Adrenal gland (tissue), 12 donors: Measurements from ENCODE around the gene SH3BP4. TPM values are rescaled to one million over a fixed set of nuclear protein-coding genes. Genes with fewer than 3 reads are reported as not detected.

Experiments
- DNase-seq, 7 donors: peaks; one replicate each; pipeline ENCODE4 v3.0.0-alpha.2; 2019 to 2020
- H3K27ac ChIP-seq, 5 donors: fragments of 200-600 bp; sonication (generic) in 4 of 5; 1 replicate in 3 of 5; 2 replicates in 2 of 5; pipeline versions ENCODE4 v1.5.1 to v1.8.0; 2016 to 2020; ENCODE audit warnings: mild to moderate bottlenecking in 1 of 5
- H3K27me3 ChIP-seq: fragments of 200-600 bp; 2 replicates; pipeline ENCODE4 v1.8.0; 2021
- H3K36me3 ChIP-seq, 2 donors: fragments of 200-600 bp; replicated peaks in 1 of 2; 1 replicate in 1 of 2; 2 replicates in 1 of 2; pipeline versions ENCODE4 v1.5.1 to v1.8.0; 2018 to 2022
- H3K4me1 ChIP-seq, 2 donors: fragments of 200-600 bp; replicated peaks in 1 of 2; 1 replicate in 1 of 2; 2 replicates in 1 of 2; pipeline versions ENCODE4 v1.5.1 to v1.8.0; 2018 to 2021
- H3K4me3 ChIP-seq, 4 donors: fragments of 200-600 bp; sonication (generic) in 3 of 4; one replicate each; pipeline ENCODE4 v1.5.1; 2016 to 2018
- H3K9me3 ChIP-seq, 3 donors: fragments of 200-600 bp; sonication (generic) in 1 of 3; replicated peaks in 1 of 3; 1 replicate in 2 of 3; 2 replicates in 1 of 3; pipeline versions ENCODE4 v1.5.1 to v1.8.0; 2016 to 2021
- POLR2A ChIP-seq, 2 donors: fragments of 450-650 bp; IDR thresholded peaks; one replicate each; pipeline ENCODE4 v1.6.1; 2017; ENCODE audit warnings: antibody characterized with exemption in 2 of 2, mild to moderate bottlenecking in 2 of 2, moderate library complexity in 1 of 2
- WGBS, 4 donors: extraction: QIAGEN DNeasy Blood & Tissue Kit in 2 of 4; methylation state at CpG; one replicate each; pipeline versions ENCODE4 v1.1.5 to v1.1.7; 2013 to 2017; 5-methylcytosine and 5-hydroxymethylcytosine counted together
- intact Hi-C, 2 donors: fragments of 100-400 bp; cut with DNase I; formaldehyde crosslinking; loops; one replicate each; pipeline versions ENCODE4 v1.14.1 to v1.15.0; 2022 to 2023
- polyA plus RNA-seq, 3 donors: library from polyadenylated mRNA; stranded (reverse); fragments of 200-250 nt in 2 of 3; fragments of 350-450 nt in 1 of 3; fragmentation: Illumina TruSeq in 1 of 3; extraction: RNeasy Lipid Tissue Mini Kit (QIAGEN cat#74804) in 1 of 3; gene quantifications; one replicate each; pipeline ENCODE4 v1.2.3, GENCODE V29; 2013 to 2014
- total RNA-seq, 9 donors: library from RNA; depleted of rRNA in 4 of 9; stranded (reverse); fragments of >200 nt in 4 of 9; fragments of 120-200 nt in 1 of 9; fragmentation: NEBNext Ultra II Directional in 1 of 9; extraction: Animal tissue kit (Norgen Biotek cat#: 25700) in 1 of 9; gene quantifications; one replicate each; pipeline versions ENCODE4 v1.1.0 to v1.2.4, GENCODE V29; 2013 to 2023
- TF ChIP-seq, protein P1 (sequence below), 6 experiments: fragments of 450-650 bp in 4 of 6; fragments of 200-600 bp in 2 of 6; sonication (generic) in 1 of 6; IDR thresholded peaks; 1 replicate in 5 of 6; 2 replicates in 1 of 6; pipeline versions ENCODE4 v1.5.1 to v1.8.0; 2016 to 2021; ENCODE audit warnings: antibody characterized with exemption in 6 of 6, mild to moderate bottlenecking in 2 of 6, moderate library complexity in 1 of 6
- donor health status: healthy with polysubstance abuse.
- donor health status: Bipolar disorder and iron deficiency.
- donor health status: DM: yes; HTN: yes; CAD: no.
- donor health status: DM: no; HTN: no; CAD: no.
- donor health status: DM: no; HTN: no; CAD: no.
- donor health status: DM: yes; HTN: yes; CAD: no.

Gene SH3BP4
- total and polyA plus RNA-seq, 12 donors = 5.1 to 26.9 (median 19.9) TPM

DNA sequence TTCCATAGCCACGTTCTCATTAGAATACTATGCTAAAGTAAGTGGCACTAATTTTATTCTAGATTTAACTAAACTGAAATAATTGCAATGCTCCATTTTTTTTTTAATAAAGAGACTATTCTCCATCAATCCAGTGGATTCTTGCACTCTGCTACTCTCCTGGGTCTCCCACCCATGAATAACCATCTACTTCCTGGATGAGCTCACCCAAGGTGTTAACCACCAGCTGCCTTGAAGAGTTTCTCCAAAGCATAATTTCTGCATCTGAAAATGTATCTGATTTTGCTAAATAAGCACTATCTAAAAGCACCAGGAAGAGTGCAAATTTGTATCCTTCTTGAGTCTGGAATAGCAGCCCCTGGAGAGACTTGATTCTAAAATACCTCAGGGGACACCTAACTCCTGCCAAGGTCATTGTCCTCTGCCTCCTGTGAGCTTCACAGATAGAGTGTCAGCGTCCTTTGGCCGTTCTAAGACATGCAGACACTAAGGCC lies 41.6 kb upstream of the SH3BP4 start:
- TF ChIP-seq, protein P1, sequence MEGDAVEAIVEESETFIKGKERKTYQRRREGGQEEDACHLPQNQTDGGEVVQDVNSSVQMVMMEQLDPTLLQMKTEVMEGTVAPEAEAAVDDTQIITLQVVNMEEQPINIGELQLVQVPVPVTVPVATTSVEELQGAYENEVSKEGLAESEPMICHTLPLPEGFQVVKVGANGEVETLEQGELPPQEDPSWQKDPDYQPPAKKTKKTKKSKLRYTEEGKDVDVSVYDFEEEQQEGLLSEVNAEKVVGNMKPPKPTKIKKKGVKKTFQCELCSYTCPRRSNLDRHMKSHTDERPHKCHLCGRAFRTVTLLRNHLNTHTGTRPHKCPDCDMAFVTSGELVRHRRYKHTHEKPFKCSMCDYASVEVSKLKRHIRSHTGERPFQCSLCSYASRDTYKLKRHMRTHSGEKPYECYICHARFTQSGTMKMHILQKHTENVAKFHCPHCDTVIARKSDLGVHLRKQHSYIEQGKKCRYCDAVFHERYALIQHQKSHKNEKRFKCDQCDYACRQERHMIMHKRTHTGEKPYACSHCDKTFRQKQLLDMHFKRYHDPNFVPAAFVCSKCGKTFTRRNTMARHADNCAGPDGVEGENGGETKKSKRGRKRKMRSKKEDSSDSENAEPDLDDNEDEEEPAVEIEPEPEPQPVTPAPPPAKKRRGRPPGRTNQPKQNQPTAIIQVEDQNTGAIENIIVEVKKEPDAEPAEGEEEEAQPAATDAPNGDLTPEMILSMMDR (IDR thresholded peaks at IDR 0.05) = no peak
- no peak for TF ChIP-seq POLR2A (IDR thresholded peaks at IDR 0.05)

GRCh38 chr2:234911271-234911670 lies 40.5 kb upstream of the SH3BP4 start:
- Histone ChIP-seq H3K4me1 (no peaks in the 10 kb centered on the region), H3K36me3 (no peaks in the 10 kb centered on the region), H3K9me3 (no peaks in the 10 kb centered on the region), H3K27ac (no peak overlapping the region), H3K4me3 (no peak overlapping the region), H3K27me3 (no peaks in the 10 kb centered on the region)
- peak in 6 of 7 donors; percentile 22 to 62 (median 43) for DNase-seq
- WGBS, 4 donors = 48 to 60% (median 57%) methylated on average over 2 of the region's 2 CpGs
- intact Hi-C loops = no loop called here
- TF ChIP-seq POLR2A (IDR thresholded peaks at IDR 0.05) = no peak
- TF ChIP-seq, protein P1 (IDR thresholded peaks at IDR 0.05) = no peak

More for the DNA sequence above, 41.6 kb upstream of the SH3BP4 start:
- H3K9me3 ChIP-seq = no peaks in the 10 kb centered on the region
- 70 to 81% (median 77%) methylated on average over 3 of the region's 3 CpGs for WGBS, 4 donors
- H3K4me3 ChIP-seq = no peak overlapping the region
- H3K4me1 ChIP-seq = no peaks in the 10 kb centered on the region
- no peak overlapping the region for H3K27ac ChIP-seq
- H3K27me3 ChIP-seq = no peaks in the 10 kb centered on the region
- intact Hi-C loops = no loop called here
- no peaks in the 10 kb centered on the region for H3K36me3 ChIP-seq
- no peak for DNase-seq

DNA sequence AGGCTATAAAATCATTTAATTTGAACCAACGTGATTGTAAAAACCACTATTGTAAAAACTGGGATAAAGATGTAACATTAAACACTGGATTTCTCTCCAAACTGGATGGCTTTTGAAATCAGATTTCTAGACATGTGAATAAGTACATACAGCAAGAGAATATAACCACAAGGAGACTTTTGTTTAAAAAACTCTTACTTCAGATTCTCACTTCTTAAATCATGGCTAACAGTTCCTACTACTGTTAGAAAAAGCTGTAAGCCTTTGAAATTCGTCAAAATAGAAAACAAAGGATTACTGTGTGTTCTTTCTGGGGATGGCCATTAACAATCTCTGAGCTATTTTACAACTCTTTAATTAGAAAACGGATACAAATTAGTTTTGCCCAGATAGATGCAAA lies 39.4 kb upstream of the SH3BP4 start:
- Histone ChIP-seq H3K9me3 (no peaks in the 10 kb centered on the region), H3K36me3 (no peaks in the 10 kb centered on the region), H3K27ac (no peak overlapping the region), H3K4me3 (no peak overlapping the region), H3K4me1 (no peaks in the 10 kb centered on the region), H3K27me3 (no peaks in the 10 kb centered on the region)
- intact Hi-C loops = no loop called here
- no peak for TF ChIP-seq POLR2A (IDR thresholded peaks at IDR 0.05)
- TF ChIP-seq, protein P1 (IDR thresholded peaks at IDR 0.05) = no peak
- WGBS, 4 donors = 78 to 86% (median 81%) methylated on average over 3 of the region's 3 CpGs
- no peak for DNase-seq

DNA sequence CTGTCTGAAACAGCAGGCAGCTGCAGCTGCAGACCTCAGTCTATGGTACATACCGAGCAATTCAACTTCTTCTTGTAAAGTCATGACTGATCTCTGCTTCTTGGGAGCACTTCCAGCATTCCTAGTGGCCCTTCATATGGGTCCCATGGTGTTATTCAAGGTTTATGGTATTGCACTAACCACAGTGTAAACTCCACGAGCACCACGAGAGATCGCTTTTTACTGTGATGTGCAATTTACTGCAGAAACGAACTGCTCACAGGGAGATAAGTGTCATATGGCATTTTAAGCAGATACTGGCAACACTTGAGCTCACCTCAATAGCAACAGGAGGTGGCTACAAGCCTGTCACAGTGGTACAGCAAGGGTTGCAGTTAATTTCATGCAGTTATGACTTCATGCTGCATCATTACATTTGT lies 38.6 kb upstream of the SH3BP4 start:
- TF ChIP-seq, protein P1 (IDR thresholded peaks at IDR 0.05) = no peak
- H3K4me3 ChIP-seq = no peak overlapping the region
- H3K36me3 ChIP-seq = no peaks in the 10 kb centered on the region
- no peaks in the 10 kb centered on the region for H3K4me1 ChIP-seq
- H3K27me3 ChIP-seq = no peaks in the 10 kb centered on the region
- 81 to 90% (median 86%) methylated on average over 5 of the region's 5 CpGs for WGBS, 4 donors
- intact Hi-C loops = no loop called here
- H3K27ac ChIP-seq = no peak overlapping the region
- no peak for DNase-seq
- no peaks in the 10 kb centered on the region for H3K9me3 ChIP-seq
